HEK293T (cell line): Measurements from ENCODE around the gene CHD5.

Experiments used
- CTCF ChIA-PET: fragments of 350-600 bp; formaldehyde crosslinking; extraction: SDS; loops from one replicate; lab custom pipeline; 2021; ENCODE audit warnings: antibody characterized with exemption, inconsistent platforms; lab: Yijun Ruan, JAX
- POLR2A ChIA-PET: fragments of 350-600 bp; formaldehyde crosslinking; extraction: SDS; loops from one replicate; lab custom pipeline; 2020; ENCODE audit warnings: antibody characterized with exemption, inconsistent platforms; lab: Yijun Ruan, JAX
- DNase-seq: peaks from one replicate; pipeline ENCODE4 v3.0.0; 2012; ENCODE audit warnings: mixed read lengths; ENCODE audit errors: extremely low spot score
- ARNT ChIP-seq: fragments of 450-650 bp; IDR thresholded peaks from 2 replicates; pipeline ENCODE4 v1.6.1; 2017; ENCODE audit warnings: mild to moderate bottlenecking
- BHLHE40 ChIP-seq: fragments of 450-650 bp; IDR thresholded peaks from 2 replicates; pipeline ENCODE4 v1.6.1; 2016; ENCODE audit warnings: mild to moderate bottlenecking, moderate library complexity, borderline replicate concordance
- CTBP1 ChIP-seq: fragments of 450-650 bp; IDR thresholded peaks from 2 replicates; pipeline ENCODE4 v1.6.1; 2016; ENCODE audit warnings: borderline replicate concordance
- ELF4 ChIP-seq: fragments of 450-650 bp; IDR thresholded peaks from 2 replicates; pipeline ENCODE4 v1.6.1; 2017; ENCODE audit warnings: antibody characterized with exemption
- FOXA1 ChIP-seq: fragments of 450-650 bp; IDR thresholded peaks from 2 replicates; pipeline ENCODE4 v1.6.1; 2016; ENCODE audit warnings: mild to moderate bottlenecking
- FOXK2 ChIP-seq: fragments of 450-650 bp; IDR thresholded peaks from 2 replicates; pipeline ENCODE4 v1.6.1; 2016; ENCODE audit warnings: mild to moderate bottlenecking
- FOXM1 ChIP-seq: fragments of 450-650 bp; IDR thresholded peaks from 2 replicates; pipeline ENCODE4 v1.6.1; 2017; ENCODE audit warnings: mild to moderate bottlenecking, borderline replicate concordance
- HDGF ChIP-seq: fragments of 450-650 bp; IDR thresholded peaks from 2 replicates; pipeline ENCODE4 v1.6.1; 2017; ENCODE audit warnings: antibody characterized with exemption, borderline replicate concordance
- L3MBTL2 ChIP-seq: fragments of 450-650 bp; conservative IDR thresholded peaks from 2 replicates; pipeline ENCODE4 v1.6.1; 2016; ENCODE audit warnings: mild to moderate bottlenecking
- LEF1 ChIP-seq: fragments of 450-650 bp; IDR thresholded peaks from 2 replicates; pipeline ENCODE4 v1.6.1; 2017; ENCODE audit warnings: mild to moderate bottlenecking, borderline replicate concordance
- NFRKB ChIP-seq: fragments of 450-650 bp; IDR thresholded peaks from 2 replicates; pipeline ENCODE4 v1.6.1; 2016; ENCODE audit warnings: mild to moderate bottlenecking, moderate library complexity
- SP1 ChIP-seq: fragments of 450-650 bp; IDR thresholded peaks from 2 replicates; pipeline ENCODE4 v1.6.1; 2017
- SUZ12 ChIP-seq: fragments of 450-650 bp; IDR thresholded peaks from 2 replicates; pipeline ENCODE4 v1.6.1; 2016; ENCODE audit warnings: mild to moderate bottlenecking
- TARDBP ChIP-seq: fragments of 450-650 bp; IDR thresholded peaks from 2 replicates; pipeline ENCODE4 v1.6.1; 2016
- ZNF384 ChIP-seq: fragments of 450-650 bp; IDR thresholded peaks from 2 replicates; pipeline ENCODE4 v1.6.1; 2016
- TF ChIP-seq, protein P1 (sequence below): fragments of 450-650 bp; IDR thresholded peaks from 2 replicates; pipeline ENCODE4 v1.6.1; 2016

CHD5 gene

DNA sequence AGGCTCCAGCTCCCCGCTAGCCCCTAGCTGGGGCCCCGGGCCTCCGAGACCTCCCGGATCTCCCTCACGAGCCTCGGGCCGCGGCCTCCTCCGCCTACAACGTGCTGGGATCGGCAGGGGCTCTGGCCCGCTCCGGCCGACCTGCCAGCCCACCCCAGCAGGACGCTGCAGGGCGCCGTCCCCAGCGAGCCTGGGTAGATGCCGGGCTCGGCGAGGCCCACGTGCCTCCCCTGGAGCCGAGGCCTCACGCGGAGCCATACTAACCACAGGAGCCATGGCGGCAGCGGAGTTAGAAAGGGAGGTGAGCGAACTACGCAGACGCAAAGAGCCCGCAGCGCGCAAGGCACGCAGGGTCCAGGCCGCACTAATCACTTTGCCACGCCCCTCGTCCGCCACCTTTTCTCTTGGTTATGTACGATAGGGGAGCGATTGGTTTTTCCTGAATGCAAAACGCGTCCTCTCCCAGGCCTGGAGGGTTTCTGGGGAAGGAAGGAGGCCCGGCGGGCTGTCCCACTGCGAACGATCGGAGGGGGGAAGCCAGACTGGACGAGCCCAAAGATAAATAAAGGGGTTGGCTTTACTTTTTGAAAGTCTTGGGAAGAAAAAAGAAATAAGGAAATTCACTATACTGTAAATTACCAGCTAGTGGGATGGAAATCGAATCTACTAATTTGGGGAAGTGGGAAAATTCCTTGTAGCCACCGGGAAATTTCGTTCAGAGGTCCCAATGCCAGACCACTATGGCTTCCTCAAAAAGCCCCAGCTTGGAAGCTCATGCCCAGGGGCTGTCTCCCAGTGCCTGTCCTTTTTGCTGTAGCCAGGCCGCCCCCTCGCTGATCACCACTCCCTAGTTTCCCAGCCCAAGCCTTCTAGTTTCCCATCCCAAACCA is 19.4 kb upstream of the CHD5 start, which contains the start of gene RPL22:
TSS of gene RPL22 (minus strand) at position 298 of the 890 bp plus-strand sequence. CDS start at position 276, 22 bp downstream.
- POLR2A ChIA-PET, result interaction anchor here (0.9 to 2.1 kb wide), 6 partner anchors 10 to 167 kb away, joined by 3 to 11 read pairs (median 3); no protein-coding TSS in a partner anchor
- TF ChIP-seq FOXK2 (no peak), CTBP1 (no peak), L3MBTL2 (peak; percentile 85), ELF4 (peak; percentile 46; the same call in 1 of the 2 replicates), ZNF384 (no peak), SUZ12 (no peak), ARNT (no peak; the same call in 1 of the 2 replicates), NFRKB (no peak; the same call in 1 of the 2 replicates), FOXM1 (peak; percentile 62; the same call in 1 of the 2 replicates), SP1 (no peak)
- CTCF ChIA-PET, result interaction anchor here (0.9 to 1.3 kb wide), 2 partner anchors 7 to 14 kb away, joined by 4 to 5 read pairs; no protein-coding TSS in a partner anchor
- DNase-seq, result peak; percentile 92

- no peak for DNase-seq
- no peak for TF ChIP-seq FOXM1
- TF ChIP-seq NFRKB, result no peak
- no peak for TF ChIP-seq FOXK2
- POLR2A ChIA-PET, result interaction anchor here (1.0 to 2.1 kb wide), 6 partner anchors 9 to 166 kb away, joined by 3 to 11 read pairs (median 3); partner anchors contain the start of gene ICMT
- CTCF ChIA-PET, result interaction anchor here (0.6 to 1.3 kb wide), 2 partner anchors 13 to 221 kb away, joined by 3 to 5 read pairs; no protein-coding TSS in a partner anchor
Measured at GRCh38 chr1:6198646-6199297, 18.7 kb upstream of the CHD5 start.

DNA sequence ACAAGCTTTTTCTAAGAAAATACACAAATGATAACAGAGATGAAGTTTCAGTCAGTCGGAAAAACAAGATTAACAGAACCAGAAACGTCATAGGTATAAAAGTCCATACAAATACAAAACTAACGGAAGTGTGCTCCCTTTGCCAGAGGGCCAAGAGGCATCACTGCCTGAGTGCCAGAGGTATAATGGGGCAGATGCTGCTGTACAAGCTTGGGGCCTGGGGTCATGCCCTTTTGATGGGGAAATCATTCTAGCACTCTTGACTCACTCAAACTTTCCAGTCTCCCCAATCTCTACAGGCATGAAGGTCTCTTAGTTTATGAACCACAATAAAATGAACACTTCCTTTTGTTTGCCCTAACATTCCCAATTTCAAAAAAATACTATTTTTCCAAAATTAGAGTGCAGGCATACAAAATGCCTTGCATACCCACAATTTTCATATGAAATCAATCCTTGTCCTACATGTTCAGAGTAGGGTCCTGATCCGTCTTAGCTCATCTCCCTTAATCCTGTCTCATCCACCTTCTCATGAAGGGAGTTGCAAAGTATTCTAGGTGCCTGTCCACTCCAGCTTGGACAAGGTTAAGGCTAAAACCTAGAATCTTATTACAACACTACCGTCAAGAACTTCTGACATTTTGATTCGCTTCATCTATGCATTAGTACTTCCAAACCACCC is 17.8 kb upstream of the CHD5 start:
- ChIA-PET POLR2A (interaction anchor here (1.0 to 2.1 kb wide), 4 partner anchors 10 to 38 kb away, joined by 3 to 11 read pairs (median 3); partner anchors contain the start of gene ICMT), CTCF (no interaction called here)
- TF ChIP-seq LEF1 (no peak), HDGF (no peak), BHLHE40 (no peak), CTBP1 (no peak), NFRKB (no peak), SP1 (no peak)
- TF ChIP-seq, protein P1, sequence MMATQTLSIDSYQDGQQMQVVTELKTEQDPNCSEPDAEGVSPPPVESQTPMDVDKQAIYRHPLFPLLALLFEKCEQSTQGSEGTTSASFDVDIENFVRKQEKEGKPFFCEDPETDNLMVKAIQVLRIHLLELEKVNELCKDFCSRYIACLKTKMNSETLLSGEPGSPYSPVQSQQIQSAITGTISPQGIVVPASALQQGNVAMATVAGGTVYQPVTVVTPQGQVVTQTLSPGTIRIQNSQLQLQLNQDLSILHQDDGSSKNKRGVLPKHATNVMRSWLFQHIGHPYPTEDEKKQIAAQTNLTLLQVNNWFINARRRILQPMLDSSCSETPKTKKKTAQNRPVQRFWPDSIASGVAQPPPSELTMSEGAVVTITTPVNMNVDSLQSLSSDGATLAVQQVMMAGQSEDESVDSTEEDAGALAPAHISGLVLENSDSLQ, result no peak
- no peak for DNase-seq

GRCh38 chr1:6191968-6192367 is 11.8 kb upstream of the CHD5 start:
- TF ChIP-seq SP1, result no peak
- TF ChIP-seq, protein P1, result no peak
- no peak for TF ChIP-seq HDGF
- TF ChIP-seq TARDBP, result no peak
- TF ChIP-seq CTBP1, result no peak
- TF ChIP-seq BHLHE40, result no peak
- TF ChIP-seq FOXK2, result no peak
- no peak for TF ChIP-seq LEF1
- TF ChIP-seq NFRKB, result no peak
- no peak for TF ChIP-seq ZNF384
- no peak for TF ChIP-seq FOXA1
- TF ChIP-seq FOXM1, result no peak
- TF ChIP-seq ELF4, result no peak
- TF ChIP-seq ARNT, result no peak
- no peak for DNase-seq
- POLR2A ChIA-PET, result interaction anchor here (2.9 kb wide), 1 partner anchor 13 kb away, joined by 9 read pairs; no protein-coding TSS in a partner anchor
- CTCF ChIA-PET, result interaction anchor here (0.8 to 1.1 kb wide), 2 partner anchors 8 to 13 kb away, joined by 4 read pairs; no protein-coding TSS in a partner anchor

- CTCF ChIA-PET, result interaction anchor here (1.1 to 1.7 kb wide), 3 partner anchors 16 to 136 kb away, joined by 3 to 7 read pairs (median 7); no protein-coding TSS in a partner anchor
- POLR2A ChIA-PET, result interaction anchor here (1.9 kb wide), 1 partner anchor 10 kb away, joined by 11 read pairs; no protein-coding TSS in a partner anchor
Measured at GRCh38 chr1:6188466-6188865, 8.3 kb upstream of the CHD5 start.

More at GRCh38 chr1:6188466-6188865, 8.3 kb upstream of the CHD5 start:
- TF ChIP-seq SUZ12 (no peak), ZNF384 (no peak), HDGF (no peak), FOXM1 (no peak), SP1 (no peak), TARDBP (no peak), FOXA1 (no peak), CTBP1 (no peak), L3MBTL2 (no peak), FOXK2 (no peak), BHLHE40 (no peak), ARNT (no peak), ELF4 (no peak), NFRKB (no peak), LEF1 (no peak)
- TF ChIP-seq, protein P1, result no peak
- DNase-seq, result no peak
